CD4-positive, CD25-positive, alpha-beta regulatory T cell (primary cell): ENCODE results near the gene EMP2. TPM values are rescaled to one million over a fixed set of nuclear protein-coding genes. Genes with fewer than 3 reads are reported as not detected.
A peak's percentile ranks its signal among the peaks of the same experiment; 100 is the strongest.

Source experiments
- ATAC-seq, 2 donors: fragments of 150-1000 bp; cut with Tn5 transposase; one replicate each; pipeline ENCODE4 v1.10.0; 2021; ENCODE audit warnings: low read depth in 2 of 2, moderate number of reproducible peaks in 2 of 2, moderate library complexity in 1 of 2
- DNase-seq, 3 donors: peaks; one replicate each; pipeline versions ENCODE4 v3.0.0 to v3.0.0-alpha.2; 2012 to 2022; ENCODE audit warnings: mixed read lengths in 1 of 3
- H3K27ac ChIP-seq: one replicate; pipeline ENCODE4 v1.7.0; 2013; ENCODE audit warnings: mild to moderate bottlenecking, low read length; ENCODE audit not compliant: insufficient read depth, poor library complexity, severe bottlenecking
- H3K27me3 ChIP-seq: one replicate; pipeline ENCODE4 v1.7.0; 2013; ENCODE audit warnings: low read length; ENCODE audit not compliant: control insufficient read depth, insufficient read depth
- H3K36me3 ChIP-seq: one replicate; pipeline ENCODE4 v1.7.0; 2013; ENCODE audit warnings: mild to moderate bottlenecking, low read length, moderate library complexity; ENCODE audit not compliant: control insufficient read depth, insufficient read depth
- H3K4me1 ChIP-seq: 2 replicates; pipeline ENCODE4 v1.7.0; 2013; ENCODE audit warnings: mild to moderate bottlenecking, low read length; ENCODE audit not compliant: insufficient read depth, control insufficient read depth, poor library complexity, severe bottlenecking
- H3K4me3 ChIP-seq: one replicate; pipeline ENCODE4 v1.7.0; 2013; ENCODE audit warnings: low read depth, mild to moderate bottlenecking, low read length, moderate library complexity
- H3K9me3 ChIP-seq, 2 experiments: 1 replicate in 1 of 2; 2 replicates in 1 of 2; pipeline ENCODE4 v1.7.0; 2013; ENCODE audit warnings: low read length in 2 of 2, mild to moderate bottlenecking in 1 of 2, moderate library complexity in 1 of 2; ENCODE audit not compliant: control insufficient read depth in 2 of 2
- H3K27ac Mint-ChIP-seq, 3 donors: one replicate each; pipeline ENCODE4 v1.8.0; 2020 to 2022; ENCODE audit warnings: mild to moderate bottlenecking in 3 of 3, mixed read lengths in 3 of 3, moderate library complexity in 2 of 3
- H3K27me3 Mint-ChIP-seq: one replicate; pipeline ENCODE4 v1.8.0; 2022; ENCODE audit warnings: mild to moderate bottlenecking, mixed read lengths
- H3K36me3 Mint-ChIP-seq: one replicate; pipeline ENCODE4 v1.8.0; 2020; ENCODE audit warnings: mixed read lengths
- H3K4me1 Mint-ChIP-seq, 4 donors: one replicate each; pipeline ENCODE4 v1.8.0; 2020 to 2022; ENCODE audit warnings: mixed read lengths in 4 of 4, mild to moderate bottlenecking in 1 of 4
- H3K4me3 Mint-ChIP-seq, 4 donors: one replicate each; pipeline ENCODE4 v1.8.0; 2020 to 2022; ENCODE audit warnings: mild to moderate bottlenecking in 4 of 4, mixed read lengths in 4 of 4, moderate library complexity in 3 of 4
- H3K9me3 Mint-ChIP-seq, 7 donors: one replicate each; pipeline ENCODE4 v1.8.0; 2020 to 2022; ENCODE audit warnings: mixed read lengths in 7 of 7, mild to moderate bottlenecking in 3 of 7, moderate library complexity in 2 of 7
- polyA plus RNA-seq, 4 donors: library from polyadenylated mRNA; unstranded; fragments of 300-500 nt; fragmentation: Illumina TruSeq; gene quantifications; one replicate each; pipeline ENCODE4 v1.2.3, GENCODE V29; 2021
- total RNA-seq: library from RNA; stranded (reverse); gene quantifications from one replicate; pipeline ENCODE4 v1.2.3, GENCODE V29; 2022

Gene EMP2
- total and polyA plus RNA-seq, 5 donors from 2014 or later: not detected

- DNase-seq: peak in 1 of 3 donors; percentile 7
Measured at GRCh38 chr16:10500582-10500981, 79.8 kb downstream of the EMP2 start.

GRCh38 chr16:10497132-10498101, 83.0 kb downstream of the EMP2 start:
- H3K27ac ChIP-seq: no peak overlapping the region
- DNase-seq (peak in 1 of 3 donors; percentile 31), ATAC-seq (no peak)
- peaks cover 4 to 16% of the 10 kb centered on the region in 2 experiments for H3K9me3 ChIP-seq
- H3K4me1 Mint-ChIP-seq: peaks cover 0 to 3% (median 0%) of the 10 kb centered on the region in 4 donors
- no peaks in the 10 kb centered on the region for H3K36me3 Mint-ChIP-seq
- no peaks in the 10 kb centered on the region for H3K27me3 Mint-ChIP-seq
- H3K4me1 ChIP-seq: no peaks in the 10 kb centered on the region
- no peak overlapping the region for H3K4me3 ChIP-seq
- H3K27me3 ChIP-seq: no peaks in the 10 kb centered on the region
- no peaks in the 10 kb centered on the region for H3K36me3 ChIP-seq
- no peak overlapping the region for H3K4me3 Mint-ChIP-seq
- H3K9me3 Mint-ChIP-seq: peaks cover 0 to 23% (median 12%) of the 10 kb centered on the region in 7 donors
- no peak overlapping the region for H3K27ac Mint-ChIP-seq

More at GRCh38 chr16:10500582-10500981, 79.8 kb downstream of the EMP2 start:
- Mint-ChIP-seq H3K4me1 (peaks cover 0 to 5% (median 0%) of the 10 kb centered on the region in 4 donors), H3K36me3 (no peaks in the 10 kb centered on the region), H3K9me3 (peaks cover 0 to 8% (median under 1%) of the 10 kb centered on the region in 7 donors), H3K4me3 (peak overlapping the region in 1 of 4 donors; percentile 39), H3K27me3 (no peaks in the 10 kb centered on the region), H3K27ac (peak overlapping the region in 2 of 3 donors; percentile 6 to 33)
- no peaks in the 10 kb centered on the region for H3K36me3 ChIP-seq
- H3K4me3 ChIP-seq: no peak overlapping the region
- no peaks in the 10 kb centered on the region for H3K4me1 ChIP-seq
- no peak for ATAC-seq
- H3K27me3 ChIP-seq: no peaks in the 10 kb centered on the region
- H3K27ac ChIP-seq: no peak overlapping the region
- peaks cover 0 to under 1% of the 10 kb centered on the region in 2 experiments for H3K9me3 ChIP-seq

- Histone ChIP-seq H3K4me1 (no peaks in the 10 kb centered on the region), H3K4me3 (no peak overlapping the region), H3K36me3 (no peaks in the 10 kb centered on the region), H3K27me3 (no peaks in the 10 kb centered on the region), H3K9me3 (peaks cover 4 to 16% of the 10 kb centered on the region in 2 experiments), H3K27ac (no peak overlapping the region)
- Mint-ChIP-seq H3K4me3 (no peak overlapping the region), H3K27ac (no peak overlapping the region), H3K27me3 (peaks cover 4% of the 10 kb centered on the region), H3K9me3 (peaks cover 0 to 23% (median 12%) of the 10 kb centered on the region in 7 donors), H3K36me3 (no peaks in the 10 kb centered on the region), H3K4me1 (no peaks in the 10 kb centered on the region)
- DNase-seq (no peak), ATAC-seq (no peak)
Measured at GRCh38 chr16:10495031-10495345, 85.4 kb downstream of the EMP2 start.

- H3K9me3 ChIP-seq: peaks cover 4 to 16% of the 10 kb centered on the region in 2 experiments
- H3K36me3 ChIP-seq: no peaks in the 10 kb centered on the region
- H3K4me1 ChIP-seq: no peaks in the 10 kb centered on the region
- Mint-ChIP-seq H3K9me3 (peaks cover 0 to 23% (median 12%) of the 10 kb centered on the region in 7 donors), H3K27ac (no peak overlapping the region), H3K36me3 (no peaks in the 10 kb centered on the region), H3K27me3 (peaks cover 4% of the 10 kb centered on the region), H3K4me3 (no peak overlapping the region), H3K4me1 (no peaks in the 10 kb centered on the region)
- DNase-seq: no peak
- H3K4me3 ChIP-seq: no peak overlapping the region
- no peak overlapping the region for H3K27ac ChIP-seq
- ATAC-seq: no peak
- H3K27me3 ChIP-seq: no peaks in the 10 kb centered on the region
Measured at GRCh38 chr16:10494343-10495030, 85.9 kb downstream of the EMP2 start.

- no peak overlapping the region for H3K27ac Mint-ChIP-seq
- no peak for DNase-seq
- peaks cover 0 to 23% (median 12%) of the 10 kb centered on the region in 7 donors for H3K9me3 Mint-ChIP-seq
- no peak overlapping the region for H3K27ac ChIP-seq
- H3K4me3 Mint-ChIP-seq: no peak overlapping the region
- H3K27me3 ChIP-seq: no peaks in the 10 kb centered on the region
- peaks cover 4% of the 10 kb centered on the region for H3K27me3 Mint-ChIP-seq
- H3K9me3 ChIP-seq: peaks cover 4 to 16% of the 10 kb centered on the region in 2 experiments
- no peaks in the 10 kb centered on the region for H3K4me1 ChIP-seq
- H3K4me3 ChIP-seq: no peak overlapping the region
- ATAC-seq: no peak
- H3K4me1 Mint-ChIP-seq: no peaks in the 10 kb centered on the region
- H3K36me3 ChIP-seq: no peaks in the 10 kb centered on the region
- H3K36me3 Mint-ChIP-seq: no peaks in the 10 kb centered on the region
Measured at GRCh38 chr16:10493276-10493675, 87.1 kb downstream of the EMP2 start.

- no peaks in the 10 kb centered on the region for H3K36me3 ChIP-seq
- H3K27me3 ChIP-seq: no peaks in the 10 kb centered on the region
- no peaks in the 10 kb centered on the region for H3K4me1 ChIP-seq
- H3K27ac ChIP-seq: no peak overlapping the region
- no peak overlapping the region for H3K4me3 ChIP-seq
- H3K9me3 ChIP-seq: peaks cover 12 to 26% of the 10 kb centered on the region in 2 experiments
- Mint-ChIP-seq H3K27me3 (peaks cover 4% of the 10 kb centered on the region), H3K27ac (no peak overlapping the region), H3K4me1 (no peaks in the 10 kb centered on the region), H3K9me3 (peaks cover 0 to 24% (median 10%) of the 10 kb centered on the region in 7 donors), H3K36me3 (peaks cover 4% of the 10 kb centered on the region), H3K4me3 (no peak overlapping the region)
- ATAC-seq (no peak), DNase-seq (no peak)
Measured at GRCh38 chr16:10490141-10490540, 90.3 kb downstream of the EMP2 start.

GRCh38 chr16:10485698-10486382, 94.6 kb downstream of the EMP2 start:
- peaks cover 8 to 20% of the 10 kb centered on the region in 2 experiments for H3K9me3 ChIP-seq
- Mint-ChIP-seq H3K9me3 (peaks cover 0 to 22% (median 18%) of the 10 kb centered on the region in 7 donors), H3K27me3 (no peaks in the 10 kb centered on the region), H3K4me1 (peaks cover 0 to 4% (median 0%) of the 10 kb centered on the region in 4 donors), H3K27ac (no peak overlapping the region), H3K4me3 (no peak overlapping the region), H3K36me3 (peaks cover 12% of the 10 kb centered on the region)
- DNase-seq: no peak
- H3K27ac ChIP-seq: no peak overlapping the region
- no peak for ATAC-seq
- no peaks in the 10 kb centered on the region for H3K4me1 ChIP-seq
- no peaks in the 10 kb centered on the region for H3K27me3 ChIP-seq
- peaks cover 7% of the 10 kb centered on the region for H3K36me3 ChIP-seq
- H3K4me3 ChIP-seq: no peak overlapping the region
